K562 (cell line): Measurements from ENCODE around the gene ADI1. TPM values are rescaled to one million over a fixed set of nuclear protein-coding genes. Genes with fewer than 3 reads are reported as not detected.

Experiments used
- ATAC-seq: fragments of 200-7000 bp; cut with Tn5 transposase; 3 replicates; pipeline ENCODE4 v1.9.1; 2020; ENCODE audit warnings: moderate library complexity
- BruUV-seq: library from RNA; stranded (reverse); fragments of 400-500 nt; replicated peaks from 2 replicates; lab custom pipeline; 2021; lab: Mats Ljungman, UMichigan
- CTCF ChIA-PET: fragments of 300-600 bp; formaldehyde crosslinking; extraction: SDS; loops from one replicate; lab custom pipeline; 2021; ENCODE audit warnings: low intra/inter-chr PET ratio; lab: Yijun Ruan, JAX
- POLR2A ChIA-PET: fragments of 300-600, 350-650 bp; sonication (Branson Sonifier 250); formaldehyde crosslinking; extraction: SDS; loops from one replicate; lab custom pipeline; 2021; ENCODE audit warnings: antibody characterized with exemption, inconsistent platforms; lab: Yijun Ruan, JAX
- DNase-seq, 4 experiments: peaks; one replicate each; pipeline versions ENCODE4 v3.0.0 to v3.0.0-alpha.2; 2011 to 2018; ENCODE audit warnings: low spot score in 3 of 4, mixed read lengths in 3 of 4; ENCODE audit errors: extremely low read depth in 1 of 4
- FAIRE-seq: peaks from 2 replicates; lab custom pipeline; 2011; peaks lifted over from hg19 to GRCh38; lab: Jason Lieb, UNC
- H2AFZ ChIP-seq: 2 replicates; pipeline ENCODE4 v1.6.0; 2011; ENCODE audit warnings: low read depth, low read length, control low read depth, inconsistent platforms
- H3K27ac ChIP-seq: fragments of 200-600 bp; 3 replicates; pipeline ENCODE4 v1.8.0; 2011; ENCODE audit warnings: low read depth, mild to moderate bottlenecking, control low read depth, inconsistent platforms, low read length, moderate library complexity, mixed read lengths; ENCODE audit errors: extremely low read depth
- H3K27me3 ChIP-seq, 2 experiments: fragments of 300-600 bp in 1 of 2; 2 replicates in 1 of 2; 3 replicates in 1 of 2; pipeline versions ENCODE4 v1.6.0 to v1.8.0; 2011; ENCODE audit warnings: inconsistent platforms in 2 of 2, low read length in 2 of 2, mild to moderate bottlenecking in 1 of 2, mixed read lengths in 1 of 2, moderate library complexity in 1 of 2; ENCODE audit not compliant: control insufficient read depth in 2 of 2, insufficient read depth in 2 of 2
- H3K36me3 ChIP-seq: fragments of 300-600 bp; 3 replicates; pipeline ENCODE4 v1.8.0; 2011; ENCODE audit warnings: mild to moderate bottlenecking, low read length, inconsistent platforms; ENCODE audit not compliant: control insufficient read depth, insufficient read depth
- H3K4me1 ChIP-seq, 2 experiments: fragments of 200-600 bp in 1 of 2; replicated peaks in 1 of 2; 2 replicates in 1 of 2; 3 replicates in 1 of 2; pipeline versions ENCODE4 v1.5.1 to v1.8.0; 2011; ENCODE audit warnings: inconsistent platforms in 2 of 2, low read length in 2 of 2, mild to moderate bottlenecking in 1 of 2, mixed read lengths in 1 of 2, moderate library complexity in 1 of 2; ENCODE audit not compliant: control insufficient read depth in 2 of 2, insufficient read depth in 2 of 2
- H3K4me2 ChIP-seq: 2 replicates; pipeline ENCODE4 v1.6.1; 2011; ENCODE audit warnings: low read length, control low read depth, inconsistent platforms, mixed read lengths; ENCODE audit not compliant: insufficient read depth
- H3K4me3 ChIP-seq: fragments of 200-600 bp; sonication (generic), shearing (Covaris generic); 2 replicates; pipeline ENCODE4 v1.5.1; 2016; ENCODE audit warnings: control low read depth, inconsistent platforms
- H3K79me2 ChIP-seq: fragments of 200-600 bp; 3 replicates; pipeline ENCODE4 v1.8.0; 2011; ENCODE audit warnings: low read length, inconsistent platforms; ENCODE audit not compliant: control insufficient read depth, insufficient read depth
- H3K9ac ChIP-seq, 2 experiments: 2 replicates each; pipeline versions ENCODE4 v1.6.0 to v1.6.1; 2011; ENCODE audit warnings: low read depth in 2 of 2, low read length in 2 of 2, control low read depth in 1 of 2, inconsistent platforms in 1 of 2, mild to moderate bottlenecking in 1 of 2, mixed read lengths in 1 of 2; ENCODE audit not compliant: insufficient read depth in 1 of 2
- H3K9me1 ChIP-seq: one replicate; pipeline ENCODE4 v1.6.0; 2011; ENCODE audit warnings: inconsistent platforms, mild to moderate bottlenecking, low read length, moderate library complexity; ENCODE audit not compliant: control insufficient read depth, insufficient read depth
- H3K9me3 ChIP-seq: replicated peaks from 2 replicates; pipeline ENCODE4 v1.5.1; 2011; ENCODE audit warnings: low read depth, low read length, inconsistent platforms; ENCODE audit not compliant: control insufficient read depth, insufficient read depth
- H4K20me1 ChIP-seq: replicated peaks from 2 replicates; pipeline ENCODE4 v1.6.1; 2011; ENCODE audit warnings: low read length, inconsistent platforms, mixed read lengths; ENCODE audit not compliant: control insufficient read depth, insufficient read depth
- ETS1 ChIP-seq: conservative IDR thresholded peaks from 2 replicates; pipeline ENCODE4 v1.6.1; 2011; ENCODE audit warnings: low read depth, mild to moderate bottlenecking, low read length; ENCODE audit not compliant: control insufficient read depth
- MNT ChIP-seq, 2 experiments: fragments of 450-650 bp; conservative IDR thresholded peaks; 2 replicates each; pipeline ENCODE4 v1.6.1; 2017; ENCODE audit warnings: mild to moderate bottlenecking in 2 of 2, moderate library complexity in 2 of 2
- PML ChIP-seq: IDR thresholded peaks from 2 replicates; pipeline ENCODE4 v1.6.1; 2012; ENCODE audit warnings: low read length, inconsistent platforms
- WGBS: fragments of 100-300 bp; shearing (Covaris generic); methylation state at CpG from one replicate; pipeline ENCODE4 v1.1.6; 2016; ENCODE audit warnings: low coverage, mixed read lengths; ENCODE audit not compliant: insufficient coverage; ENCODE audit errors: missing lambda C conversion rate; 5-methylcytosine and 5-hydroxymethylcytosine counted together
- in situ Hi-C: fragments of 300-500 bp; cut with MboI; formaldehyde crosslinking; loops from 4 replicates; pipeline ENCODE4 v1.15.0; 2018; ENCODE audit warnings: inconsistent platforms, mixed read lengths
- intact Hi-C: fragments of 100-400 bp; cut with micrococcal nuclease; formaldehyde crosslinking; loops from 2 replicates; pipeline ENCODE4 v1.14.2; 2022
- polyA plus RNA-seq, 8 experiments: library from polyadenylated mRNA; depleted of rRNA in 4 of 8; stranded (reverse) in 5 of 8; unstranded in 3 of 8; fragments of >200 nt; fragmentation: Nextera tagmentation in 2 of 8; fragmentation: Illumina TruSeq in 1 of 8; extraction: Ambion mirVana in 2 of 8; extraction: Trizol in 1 of 8; gene quantifications; 2 replicates each; pipeline versions ENCODE4 v1.2.1 to v1.2.3, GENCODE V29; 2011 to 2014; ENCODE audit warnings: inconsistent platforms in 1 of 8, missing spikeins in 1 of 8
- total RNA-seq, 7 experiments: library from RNA; depleted of rRNA in 6 of 7; stranded (reverse); fragments of >200 nt in 6 of 7; fragmentation: Illumina TruSeq in 2 of 7; extraction: Trizol in 2 of 7; gene quantifications; 2 replicates each; pipeline versions ENCODE4 v1.2.1 to v1.2.3, GENCODE V29; 2011 to 2021; ENCODE audit warnings: low replicate concordance in 1 of 7

Gene ADI1
- total and polyA plus RNA-seq, 9 of the 15 experiments (the other 6 are each of a cell fraction or from before 2014, with no cell fraction given): 6.1 to 51.0 (median 27.1) TPM

GRCh38 chr2:3517948-3518495 is 1.3 kb downstream of the ADI1 start:
- H3K79me2 ChIP-seq: peaks cover 33% of the 10 kb centered on the region
- DNase-seq (no peak), FAIRE-seq (no peak)
- peaks cover 18% of the 10 kb centered on the region; the same call in 1 of the 3 replicates for H3K36me3 ChIP-seq
- CTCF ChIA-PET: no interaction called here
- H3K27ac ChIP-seq: peak overlapping the region; percentile 87
- H3K9me1 ChIP-seq: no peaks in the 10 kb centered on the region
- BruUV-seq: no TSS peak
- H3K4me1 ChIP-seq: peaks cover 20 to 21% of the 10 kb centered on the region in 2 experiments; a peak in 4 of 5 replicates
- intact Hi-C loops: loop anchor here (2.0 kb wide), 2 partner anchors 57 to 83 kb away; partner anchors contain the start of gene RPS7
- POLR2A ChIA-PET: interaction anchor here (0.6 to 1.6 kb wide), 5 partner anchors 12 to 94 kb away, joined by 3 to 8 read pairs (median 3); partner anchors contain the start of gene RNASEH1
- 0 out of 4 replicates have a peak, but pooled peaks of 1 of the 2 experiments have one; percentile 3 for TF ChIP-seq MNT (conservative IDR thresholded peaks at IDR 0.05)
- TF ChIP-seq ETS1: no peak
- peak; percentile 6; the same call in 1 of the 2 replicates for TF ChIP-seq PML
- TF ChIP-seq, all 486 proteins: peak for 2
- Histone ChIP-seq H3K9ac (peak overlapping the region; percentile 77 to 93), H4K20me1 (no peaks in the 10 kb centered on the region), H3K9me3 (0 out of 2 replicates have a peak, but pooled peaks cover 3% of the 10 kb centered on the region), H3K4me3 (peak overlapping the region; percentile 71), H2AFZ (peak overlapping the region; percentile 92), H3K4me2 (peak overlapping the region; percentile 93), H3K27me3 (no peaks in the 10 kb centered on the region)
- no peak for ATAC-seq
- WGBS: 29% methylated on average over 3 of the region's 3 CpGs
- in situ Hi-C loops: no loop called here
